HCT116 (cell line): ENCODE results near the gene CDKL5. TPM values are rescaled to one million over a fixed set of nuclear protein-coding genes. Genes with fewer than 3 reads are reported as not detected.

Experiments
- ATAC-seq: fragments of 200-7000 bp; cut with Tn5 transposase; 2 replicates; pipeline ENCODE4 v1.9.1; 2020; ENCODE audit warnings: mild to moderate bottlenecking, moderate library complexity
- BruUV-seq: library from RNA; stranded (reverse); fragments of 400-500 nt; replicated peaks from 2 replicates; lab custom pipeline; 2021; lab: Mats Ljungman, UMichigan
- CTCF ChIA-PET: fragments of 300-600 bp; sonication (Branson Sonifier 250); formaldehyde crosslinking; loops from one replicate; lab custom pipeline; 2021; ENCODE audit warnings: antibody characterized with exemption; lab: Charles Lee
- POLR2A ChIA-PET: fragments of 300-600, 350-600 bp; sonication (Branson Sonifier 250); formaldehyde crosslinking; loops from one replicate; lab custom pipeline; 2021; ENCODE audit warnings: antibody characterized with exemption; lab: Charles Lee
- RAD21 ChIA-PET, 2 experiments: fragments of 300-600 bp; sonication (Branson Sonifier 250); formaldehyde crosslinking; loops; one replicate each; lab custom pipeline; 2023; ENCODE audit warnings: low total read pairs in 2 of 2; ENCODE audit not compliant: uncharacterized antibody in 2 of 2, unreplicated experiment in 2 of 2, low non-redundant PET in 1 of 2; lab: Charles Lee
- DNase-seq: peaks from one replicate; pipeline ENCODE4 v3.0.0-alpha.2; 2010; ENCODE audit warnings: low read depth, low spot score
- H2AFZ ChIP-seq: fragments of 200-600 bp; shearing (Covaris generic), sonication (generic); 2 replicates; pipeline ENCODE4 v1.6.1; 2017; ENCODE audit warnings: low read depth, mixed run types, mixed read lengths, antibody characterized with exemption, low read length; ENCODE audit not compliant: poor library complexity, severe bottlenecking
- H3K27ac ChIP-seq: 2 replicates; pipeline ENCODE4 v1.5.1; 2012; ENCODE audit warnings: low read depth, low read length
- H3K27me3 ChIP-seq: fragments of 200-600 bp; sonication (generic); 2 replicates; pipeline ENCODE4 v1.6.1; 2016; ENCODE audit warnings: mixed run types, low read length, mixed read lengths; ENCODE audit not compliant: insufficient read depth
- H3K36me3 ChIP-seq, 2 experiments: fragments of 200-500 bp in 1 of 2; fragments of 200-600 bp in 1 of 2; sonication (Bioruptor generic) in 1 of 2; sonication (generic) in 1 of 2; 2 replicates each; pipeline versions ENCODE4 v1.5.1 to v1.6.1; 2014 to 2016; ENCODE audit warnings: low read length in 2 of 2, inconsistent platforms in 1 of 2, mixed read lengths in 1 of 2, mixed run types in 1 of 2; ENCODE audit not compliant: insufficient read depth in 2 of 2, control insufficient read depth in 1 of 2
- H3K4me1 ChIP-seq, 2 experiments: fragments of 200-600 bp in 1 of 2; sonication (generic) in 1 of 2; 2 replicates each; pipeline versions ENCODE4 v1.5.1 to v1.6.1; 2012 to 2017; ENCODE audit warnings: low read length in 2 of 2, inconsistent platforms in 1 of 2, mild to moderate bottlenecking in 1 of 2, mixed read lengths in 1 of 2, mixed run types in 1 of 2, moderate library complexity in 1 of 2; ENCODE audit not compliant: insufficient read depth in 2 of 2, control insufficient read depth in 1 of 2
- H3K4me2 ChIP-seq: fragments of 200-600 bp; sonication (generic); 2 replicates; pipeline ENCODE4 v1.6.1; 2017; ENCODE audit warnings: mixed run types, low read length, mixed read lengths
- H3K4me3 ChIP-seq, 2 experiments: fragments of 200-600 bp in 1 of 2; sonication (generic) in 1 of 2; replicated peaks in 1 of 2; 2 replicates each; pipeline ENCODE4 v1.5.1; 2011 to 2016; ENCODE audit warnings: low read length in 2 of 2, control low read depth in 1 of 2, low read depth in 1 of 2, mild to moderate bottlenecking in 1 of 2, mixed read lengths in 1 of 2, mixed run types in 1 of 2
- H3K79me2 ChIP-seq: fragments of 200-600 bp; sonication (generic); 2 replicates; pipeline ENCODE4 v1.6.1; 2017; ENCODE audit warnings: mild to moderate bottlenecking, mixed run types, low read length, moderate library complexity, mixed read lengths; ENCODE audit not compliant: insufficient read depth
- H3K9ac ChIP-seq: fragments of 200-600 bp; sonication (generic); 2 replicates; pipeline ENCODE4 v1.6.1; 2016; ENCODE audit warnings: low read length, mixed read lengths
- H3K9me2 ChIP-seq: fragments of 200-600 bp; sonication (generic), shearing (Covaris generic); 2 replicates; pipeline ENCODE4 v1.6.1; 2017; ENCODE audit warnings: mixed run types, mild to moderate bottlenecking, moderate library complexity; ENCODE audit not compliant: insufficient read depth
- H3K9me3 ChIP-seq, 2 experiments: fragments of 200-500 bp in 1 of 2; fragments of 200-600 bp in 1 of 2; sonication (Bioruptor generic) in 1 of 2; sonication (generic) in 1 of 2; 2 replicates each; pipeline ENCODE4 v1.6.1; 2014 to 2017; ENCODE audit warnings: low read length in 2 of 2, mixed read lengths in 2 of 2, inconsistent platforms in 1 of 2, low read depth in 1 of 2, mild to moderate bottlenecking in 1 of 2, mixed run types in 1 of 2, moderate library complexity in 1 of 2; ENCODE audit not compliant: control insufficient read depth in 1 of 2, insufficient read depth in 1 of 2
- H4K20me1 ChIP-seq: fragments of 200-600 bp; sonication (generic), shearing (Covaris generic); 2 replicates; pipeline ENCODE4 v1.6.1; 2017; ENCODE audit warnings: mixed run types, mild to moderate bottlenecking, moderate library complexity; ENCODE audit not compliant: insufficient read depth
- CEBPB ChIP-seq: IDR thresholded peaks from 2 replicates; pipeline ENCODE4 v1.6.1; 2012; ENCODE audit warnings: low read depth
- EZH2phosphoT487 ChIP-seq: fragments of 200-600 bp; IDR thresholded peaks from 2 replicates; pipeline ENCODE4 v1.6.1; 2018; ENCODE audit warnings: antibody characterized with exemption, borderline replicate concordance
- SP1 ChIP-seq: IDR thresholded peaks from 2 replicates; pipeline ENCODE4 v1.6.1; 2012; ENCODE audit warnings: low read depth
- ZNF274 ChIP-seq: fragments of 200-500 bp; sonication (Bioruptor generic); IDR thresholded peaks from 2 replicates; pipeline ENCODE4 v1.6.1; 2014; ENCODE audit warnings: mild to moderate bottlenecking, low read depth, low read length, inconsistent platforms
- intact Hi-C: fragments of 100-400 bp; cut with micrococcal nuclease; formaldehyde crosslinking; loops from 2 replicates; pipeline ENCODE4 v1.10.0; 2022
- total RNA-seq: library from RNA; stranded (reverse); gene quantifications from one replicate; pipeline ENCODE4 v1.2.1, GENCODE V29; 2021; ENCODE audit not compliant: unreplicated experiment
- TF ChIP-seq, protein P1 (sequence below): IDR thresholded peaks from 2 replicates; pipeline ENCODE4 v1.6.1; 2012
- TF ChIP-seq, protein P2 (sequence below): IDR thresholded peaks from 2 replicates; pipeline ENCODE4 v1.6.1; 2012
- TF ChIP-seq, protein P3 (sequence below): IDR thresholded peaks from 2 replicates; pipeline ENCODE4 v1.6.1; 2012; ENCODE audit warnings: low read depth

The CDKL5 gene
- total RNA-seq, 1 experiment from 2014 or later: 2.5 TPM

DNA sequence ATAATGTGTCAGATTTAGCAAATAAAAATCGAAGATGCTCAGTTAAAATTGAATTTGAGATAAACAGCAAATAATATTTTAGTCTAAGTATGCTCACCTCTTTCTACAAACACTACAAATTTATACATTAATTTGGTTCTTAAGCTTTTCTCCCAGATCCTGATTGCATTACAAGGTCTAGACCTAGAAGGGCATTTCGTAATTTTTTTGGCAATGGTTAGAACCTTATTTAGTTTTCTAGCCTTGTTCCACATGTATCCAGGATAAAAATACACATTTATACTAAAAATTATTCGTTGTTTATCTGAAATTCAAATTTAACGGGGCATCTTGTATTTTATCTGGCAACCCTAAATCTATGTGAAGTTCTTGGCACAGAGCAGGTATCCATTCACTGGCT is 2.5 kb upstream of the CDKL5 start:
- ChIA-PET CTCF (no interaction called here), RAD21 (no interaction called here)
- H3K9me2 ChIP-seq: no peaks in the 10 kb centered on the region
- peaks cover 0 to 6% of the 10 kb centered on the region in 2 experiments; a peak in 2 of 4 replicates for H3K4me1 ChIP-seq
- H3K36me3 ChIP-seq: no peaks in the 10 kb centered on the region
- H3K27ac ChIP-seq: no peak overlapping the region
- BruUV-seq: no TSS peak
- no peak for TF ChIP-seq CEBPB
- TF ChIP-seq, protein P1, sequence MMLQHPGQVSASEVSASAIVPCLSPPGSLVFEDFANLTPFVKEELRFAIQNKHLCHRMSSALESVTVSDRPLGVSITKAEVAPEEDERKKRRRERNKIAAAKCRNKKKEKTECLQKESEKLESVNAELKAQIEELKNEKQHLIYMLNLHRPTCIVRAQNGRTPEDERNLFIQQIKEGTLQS: no peak
- no peak for TF ChIP-seq ZNF274
- TF ChIP-seq, protein P2, sequence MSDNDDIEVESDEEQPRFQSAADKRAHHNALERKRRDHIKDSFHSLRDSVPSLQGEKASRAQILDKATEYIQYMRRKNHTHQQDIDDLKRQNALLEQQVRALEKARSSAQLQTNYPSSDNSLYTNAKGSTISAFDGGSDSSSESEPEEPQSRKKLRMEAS: no peak
- TF ChIP-seq, protein P3, sequence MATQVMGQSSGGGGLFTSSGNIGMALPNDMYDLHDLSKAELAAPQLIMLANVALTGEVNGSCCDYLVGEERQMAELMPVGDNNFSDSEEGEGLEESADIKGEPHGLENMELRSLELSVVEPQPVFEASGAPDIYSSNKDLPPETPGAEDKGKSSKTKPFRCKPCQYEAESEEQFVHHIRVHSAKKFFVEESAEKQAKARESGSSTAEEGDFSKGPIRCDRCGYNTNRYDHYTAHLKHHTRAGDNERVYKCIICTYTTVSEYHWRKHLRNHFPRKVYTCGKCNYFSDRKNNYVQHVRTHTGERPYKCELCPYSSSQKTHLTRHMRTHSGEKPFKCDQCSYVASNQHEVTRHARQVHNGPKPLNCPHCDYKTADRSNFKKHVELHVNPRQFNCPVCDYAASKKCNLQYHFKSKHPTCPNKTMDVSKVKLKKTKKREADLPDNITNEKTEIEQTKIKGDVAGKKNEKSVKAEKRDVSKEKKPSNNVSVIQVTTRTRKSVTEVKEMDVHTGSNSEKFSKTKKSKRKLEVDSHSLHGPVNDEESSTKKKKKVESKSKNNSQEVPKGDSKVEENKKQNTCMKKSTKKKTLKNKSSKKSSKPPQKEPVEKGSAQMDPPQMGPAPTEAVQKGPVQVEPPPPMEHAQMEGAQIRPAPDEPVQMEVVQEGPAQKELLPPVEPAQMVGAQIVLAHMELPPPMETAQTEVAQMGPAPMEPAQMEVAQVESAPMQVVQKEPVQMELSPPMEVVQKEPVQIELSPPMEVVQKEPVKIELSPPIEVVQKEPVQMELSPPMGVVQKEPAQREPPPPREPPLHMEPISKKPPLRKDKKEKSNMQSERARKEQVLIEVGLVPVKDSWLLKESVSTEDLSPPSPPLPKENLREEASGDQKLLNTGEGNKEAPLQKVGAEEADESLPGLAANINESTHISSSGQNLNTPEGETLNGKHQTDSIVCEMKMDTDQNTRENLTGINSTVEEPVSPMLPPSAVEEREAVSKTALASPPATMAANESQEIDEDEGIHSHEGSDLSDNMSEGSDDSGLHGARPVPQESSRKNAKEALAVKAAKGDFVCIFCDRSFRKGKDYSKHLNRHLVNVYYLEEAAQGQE: no peak
- TF ChIP-seq SP1: no peak
- TF ChIP-seq EZH2phosphoT487: no peak
- TF ChIP-seq, all 23 proteins: peak for 0
- Histone ChIP-seq H3K27me3 (peaks cover 4% of the 10 kb centered on the region; the same call in 1 of the 2 replicates), H2AFZ (no peak overlapping the region), H3K9ac (no peak overlapping the region), H3K4me3 (no peak overlapping the region), H4K20me1 (no peaks in the 10 kb centered on the region), H3K79me2 (no peaks in the 10 kb centered on the region), H3K4me2 (no peak overlapping the region), H3K9me3 (no peaks in the 10 kb centered on the region)
- no peak for DNase-seq
- POLR2A ChIA-PET: no interaction called here
- no peak for ATAC-seq
- intact Hi-C loops: loop anchor here (10.0 kb wide), 1 partner anchor 252 kb away; the partner anchor contains the start of gene RS1
